NB4 (cell line): Measurements from ENCODE around the gene TBC1D22A.

Experiments used
- CTCF ChIP-seq: IDR thresholded peaks from one replicate; pipeline ENCODE4 v1.5.1; 2012; ENCODE audit warnings: low read depth, low read length
- POLR2A ChIP-seq: IDR thresholded peaks from 2 replicates; pipeline ENCODE4 v1.6.1; 2011; ENCODE audit warnings: mild to moderate bottlenecking; ENCODE audit not compliant: insufficient read length; ENCODE audit errors: extremely low read depth
- TF ChIP-seq, protein P1 (sequence below): IDR thresholded peaks from 2 replicates; pipeline ENCODE4 v1.6.1; 2011; ENCODE audit warnings: low read depth, low read length

- TF ChIP-seq, protein P1, sequence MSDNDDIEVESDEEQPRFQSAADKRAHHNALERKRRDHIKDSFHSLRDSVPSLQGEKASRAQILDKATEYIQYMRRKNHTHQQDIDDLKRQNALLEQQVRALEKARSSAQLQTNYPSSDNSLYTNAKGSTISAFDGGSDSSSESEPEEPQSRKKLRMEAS = no peak
- TF ChIP-seq CTCF (no peak), POLR2A (no peak)
Observed at GRCh38 chr22:46728470-46728869, 34.0 kb upstream of the TBC1D22A start.
